H9 (cell line): ENCODE results near the gene ITPK1. TPM values are rescaled to one million over a fixed set of nuclear protein-coding genes. Genes with fewer than 3 reads are reported as not detected.

Experiments
- DNase-seq: peaks from one replicate; pipeline ENCODE4 v3.0.0-alpha.2; 2017
- H2AFZ ChIP-seq: one replicate; pipeline ENCODE4 v1.6.1; 2013; ENCODE audit warnings: mild to moderate bottlenecking, low read length, control low read depth, moderate library complexity
- H2AK5ac ChIP-seq: 2 replicates; pipeline ENCODE4 v1.6.1; 2013; ENCODE audit warnings: low read length, control low read depth, mixed read lengths; ENCODE audit not compliant: insufficient read length
- H2BK120ac ChIP-seq: one replicate; pipeline ENCODE4 v1.6.1; 2013; ENCODE audit warnings: low read depth, mild to moderate bottlenecking, low read length, control low read depth, inconsistent platforms; ENCODE audit not compliant: poor library complexity, severe bottlenecking
- H2BK12ac ChIP-seq: 2 replicates; pipeline ENCODE4 v1.6.1; 2013; ENCODE audit warnings: low read length, control low read depth, mixed read lengths, low read depth; ENCODE audit not compliant: insufficient read length
- H2BK15ac ChIP-seq: 2 replicates; pipeline ENCODE4 v1.6.1; 2013; ENCODE audit warnings: low read depth, low read length, control low read depth
- H2BK20ac ChIP-seq: one replicate; pipeline ENCODE4 v1.6.1; 2013; ENCODE audit warnings: low read depth, mild to moderate bottlenecking, low read length, control low read depth, inconsistent platforms; ENCODE audit not compliant: poor library complexity, severe bottlenecking
- H2BK5ac ChIP-seq: 2 replicates; pipeline ENCODE4 v1.6.1; 2013; ENCODE audit warnings: low read length, control low read depth, mixed read lengths; ENCODE audit not compliant: insufficient read length
- H3K14ac ChIP-seq: 2 replicates; pipeline ENCODE4 v1.6.1; 2013; ENCODE audit warnings: low read length, control low read depth; ENCODE audit not compliant: insufficient read depth
- H3K18ac ChIP-seq: 2 replicates; pipeline ENCODE4 v1.6.1; 2013; ENCODE audit warnings: low read depth, mild to moderate bottlenecking, mixed read lengths, low read length, control low read depth; ENCODE audit not compliant: insufficient read length
- H3K23ac ChIP-seq: 2 replicates; pipeline ENCODE4 v1.6.1; 2013; ENCODE audit warnings: low read length, control low read depth, mixed read lengths, low read depth; ENCODE audit not compliant: insufficient read length
- H3K23me2 ChIP-seq: 2 replicates; pipeline ENCODE4 v1.6.1; 2013; ENCODE audit warnings: low read depth, mild to moderate bottlenecking, mixed read lengths, low read length, control low read depth; ENCODE audit not compliant: insufficient read length, poor library complexity, severe bottlenecking
- H3K27ac ChIP-seq: 2 replicates; pipeline ENCODE4 v1.5.1; 2013; ENCODE audit warnings: low read length, control low read depth, mixed read lengths, low read depth; ENCODE audit not compliant: insufficient read length
- H3K27me3 ChIP-seq: 2 replicates; pipeline ENCODE4 v1.6.1; 2013; ENCODE audit warnings: low read length, control low read depth, inconsistent platforms; ENCODE audit not compliant: insufficient read depth
- H3K4ac ChIP-seq: 2 replicates; pipeline ENCODE4 v1.6.1; 2013; ENCODE audit warnings: low read depth, mild to moderate bottlenecking, control low read depth, inconsistent platforms, low read length, moderate library complexity
- H3K4me1 ChIP-seq: 2 replicates; pipeline ENCODE4 v1.6.1; 2013; ENCODE audit warnings: low read length, control low read depth, inconsistent platforms; ENCODE audit not compliant: insufficient read depth
- H3K4me2 ChIP-seq: 2 replicates; pipeline ENCODE4 v1.6.1; 2013; ENCODE audit warnings: low read length, control low read depth, mixed read lengths; ENCODE audit not compliant: insufficient read length, insufficient read depth
- H3K56ac ChIP-seq: 2 replicates; pipeline ENCODE4 v1.6.1; 2013; ENCODE audit warnings: low read depth, mild to moderate bottlenecking, mixed read lengths, low read length, control low read depth; ENCODE audit not compliant: insufficient read length
- H3K79me1 ChIP-seq: 2 replicates; pipeline ENCODE4 v1.6.1; 2013; ENCODE audit warnings: low read depth, mild to moderate bottlenecking, moderate library complexity, low read length, control low read depth, inconsistent platforms; ENCODE audit not compliant: insufficient read depth, poor library complexity, severe bottlenecking
- H3K79me2 ChIP-seq: 2 replicates; pipeline ENCODE4 v1.6.1; 2013; ENCODE audit warnings: low read length, control low read depth, inconsistent platforms; ENCODE audit not compliant: insufficient read depth
- H3K9ac ChIP-seq: 2 replicates; pipeline ENCODE4 v1.6.1; 2013; ENCODE audit warnings: low read length, control low read depth, mixed read lengths; ENCODE audit not compliant: insufficient read length; ENCODE audit errors: extremely low read depth
- H3K9me3 ChIP-seq: one replicate; pipeline ENCODE4 v1.6.1; 2013; ENCODE audit warnings: low read depth, low read length, inconsistent platforms; ENCODE audit not compliant: control insufficient read depth
- H3T11ph ChIP-seq: one replicate; pipeline ENCODE4 v1.6.1; 2013; ENCODE audit warnings: mild to moderate bottlenecking, low read length, control low read depth, inconsistent platforms
- H4K20me1 ChIP-seq: one replicate; pipeline ENCODE4 v1.6.1; 2013; ENCODE audit not compliant: control insufficient read depth, insufficient read length, insufficient read depth
- H4K5ac ChIP-seq: 2 replicates; pipeline ENCODE4 v1.6.1; 2013; ENCODE audit warnings: low read depth, mild to moderate bottlenecking, mixed read lengths, low read length, control low read depth; ENCODE audit not compliant: insufficient read length
- H4K8ac ChIP-seq: replicated peaks from 2 replicates; pipeline ENCODE4 v1.6.1; 2013; ENCODE audit warnings: low read length, control low read depth, mixed read lengths, low read depth; ENCODE audit not compliant: insufficient read length
- H4K91ac ChIP-seq: 2 replicates; pipeline ENCODE4 v1.6.1; 2013; ENCODE audit warnings: low read depth, mild to moderate bottlenecking, moderate library complexity, mixed read lengths, low read length, control low read depth; ENCODE audit not compliant: insufficient read length
- H3K27ac Mint-ChIP-seq, 3 experiments: 2 replicates in 2 of 3; 3 replicates in 1 of 3; pipeline ENCODE4 v1.8.0; 2020 to 2021; ENCODE audit warnings: mixed read lengths in 3 of 3, mild to moderate bottlenecking in 1 of 3, moderate library complexity in 1 of 3
- H3K27me3 Mint-ChIP-seq: 2 replicates; pipeline ENCODE4 v1.8.0; 2021; ENCODE audit warnings: low read depth, mild to moderate bottlenecking, moderate library complexity, mixed read lengths
- H3K36me3 Mint-ChIP-seq, 3 experiments: 2 replicates in 2 of 3; 3 replicates in 1 of 3; pipeline ENCODE4 v1.8.0; 2020 to 2021; ENCODE audit warnings: low read depth in 3 of 3, mixed read lengths in 3 of 3; ENCODE audit not compliant: insufficient read depth in 1 of 3
- H3K4me1 Mint-ChIP-seq, 2 experiments: 2 replicates each; pipeline ENCODE4 v1.8.0; 2020; ENCODE audit warnings: mixed read lengths in 2 of 2
- H3K4me3 Mint-ChIP-seq, 2 experiments: 2 replicates in 1 of 2; 3 replicates in 1 of 2; pipeline ENCODE4 v1.8.0; 2020 to 2021; ENCODE audit warnings: mild to moderate bottlenecking in 2 of 2, mixed read lengths in 2 of 2, moderate library complexity in 1 of 2
- H3K9me3 Mint-ChIP-seq, 2 experiments: 2 replicates in 1 of 2; 3 replicates in 1 of 2; pipeline ENCODE4 v1.8.0; 2020; ENCODE audit warnings: mild to moderate bottlenecking in 2 of 2, mixed read lengths in 2 of 2, moderate library complexity in 1 of 2
- WGBS: extraction: QIAGEN DNeasy Blood & Tissue Kit; methylation state at CpG from one replicate; pipeline ENCODE4 v1.1.7; 2013; ENCODE audit warnings: missing lambda C conversion rate, low lambda C conversion rate, mixed read lengths; ENCODE audit not compliant: insufficient read length; ENCODE audit errors: extremely low coverage; 5-methylcytosine and 5-hydroxymethylcytosine counted together
- total RNA-seq: library from RNA; stranded (reverse); gene quantifications from 2 replicates; pipeline ENCODE4 v1.2.1, GENCODE V29; 2021
- TF ChIP-seq, protein P1 (sequence below): fragments of 200-600 bp; sonication (generic); conservative IDR thresholded peaks from 3 replicates; pipeline ENCODE4 v1.8.0; 2021; ENCODE audit warnings: antibody characterized with exemption, mild to moderate bottlenecking

ITPK1 gene
- total RNA-seq, 1 experiment from 2014 or later = 92.7 TPM

- no peak overlapping the region for H2BK15ac ChIP-seq
- H3K4me1 Mint-ChIP-seq = no peaks in the 10 kb centered on the region
- H4K5ac ChIP-seq = no peak overlapping the region
- no peak overlapping the region for H3K4me2 ChIP-seq
- H3K18ac ChIP-seq = no peak overlapping the region
- H3K9ac ChIP-seq = no peak overlapping the region
- no peaks in the 10 kb centered on the region for H3K79me1 ChIP-seq
- H3K27me3 Mint-ChIP-seq = peaks cover 3% of the 10 kb centered on the region; the same call in 1 of the 2 replicates
- H3K9me3 Mint-ChIP-seq = no peaks in the 10 kb centered on the region
- no peak overlapping the region for H3K27ac ChIP-seq
- no peak overlapping the region for H4K8ac ChIP-seq
- no peak overlapping the region for H3K23ac ChIP-seq
- H3K27me3 ChIP-seq = no peaks in the 10 kb centered on the region
- no peak overlapping the region for H3K56ac ChIP-seq
- H3K79me2 ChIP-seq = no peaks in the 10 kb centered on the region
- H3K4ac ChIP-seq = no peak overlapping the region
- H2BK20ac ChIP-seq = no peak overlapping the region
- no peaks in the 10 kb centered on the region for H3K9me3 ChIP-seq
- H3K27ac Mint-ChIP-seq = no peak overlapping the region
- H2BK12ac ChIP-seq = no peak overlapping the region
- no peak overlapping the region for H2BK5ac ChIP-seq
- DNase-seq = no peak
- H3K23me2 ChIP-seq = no peaks in the 10 kb centered on the region
- H2AK5ac ChIP-seq = no peak overlapping the region
- H2AFZ ChIP-seq = no peak overlapping the region
- H3K4me3 Mint-ChIP-seq = no peak overlapping the region
- H3T11ph ChIP-seq = no peak overlapping the region
- no peaks in the 10 kb centered on the region for H4K20me1 ChIP-seq
- WGBS = no CpG with 5 or more reads among the region's 30 CpGs
- no peaks in the 10 kb centered on the region for H3K4me1 ChIP-seq
- H4K91ac ChIP-seq = no peak overlapping the region
- TF ChIP-seq, protein P1, sequence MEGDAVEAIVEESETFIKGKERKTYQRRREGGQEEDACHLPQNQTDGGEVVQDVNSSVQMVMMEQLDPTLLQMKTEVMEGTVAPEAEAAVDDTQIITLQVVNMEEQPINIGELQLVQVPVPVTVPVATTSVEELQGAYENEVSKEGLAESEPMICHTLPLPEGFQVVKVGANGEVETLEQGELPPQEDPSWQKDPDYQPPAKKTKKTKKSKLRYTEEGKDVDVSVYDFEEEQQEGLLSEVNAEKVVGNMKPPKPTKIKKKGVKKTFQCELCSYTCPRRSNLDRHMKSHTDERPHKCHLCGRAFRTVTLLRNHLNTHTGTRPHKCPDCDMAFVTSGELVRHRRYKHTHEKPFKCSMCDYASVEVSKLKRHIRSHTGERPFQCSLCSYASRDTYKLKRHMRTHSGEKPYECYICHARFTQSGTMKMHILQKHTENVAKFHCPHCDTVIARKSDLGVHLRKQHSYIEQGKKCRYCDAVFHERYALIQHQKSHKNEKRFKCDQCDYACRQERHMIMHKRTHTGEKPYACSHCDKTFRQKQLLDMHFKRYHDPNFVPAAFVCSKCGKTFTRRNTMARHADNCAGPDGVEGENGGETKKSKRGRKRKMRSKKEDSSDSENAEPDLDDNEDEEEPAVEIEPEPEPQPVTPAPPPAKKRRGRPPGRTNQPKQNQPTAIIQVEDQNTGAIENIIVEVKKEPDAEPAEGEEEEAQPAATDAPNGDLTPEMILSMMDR = no peak
- no peak overlapping the region for H2BK120ac ChIP-seq
- peaks cover 19 to 29% (median 20%) of the 10 kb centered on the region in 3 experiments for H3K36me3 Mint-ChIP-seq
- H3K14ac ChIP-seq = no peak overlapping the region
Measured at GRCh38 chr14:92942976-92943710, 172.6 kb downstream of the ITPK1 start.
